Measurements from ENCODE around the gene COPG2.
A peak's percentile ranks its signal among the peaks of the same experiment; 100 is the strongest.

The COPG2 gene

DNA sequence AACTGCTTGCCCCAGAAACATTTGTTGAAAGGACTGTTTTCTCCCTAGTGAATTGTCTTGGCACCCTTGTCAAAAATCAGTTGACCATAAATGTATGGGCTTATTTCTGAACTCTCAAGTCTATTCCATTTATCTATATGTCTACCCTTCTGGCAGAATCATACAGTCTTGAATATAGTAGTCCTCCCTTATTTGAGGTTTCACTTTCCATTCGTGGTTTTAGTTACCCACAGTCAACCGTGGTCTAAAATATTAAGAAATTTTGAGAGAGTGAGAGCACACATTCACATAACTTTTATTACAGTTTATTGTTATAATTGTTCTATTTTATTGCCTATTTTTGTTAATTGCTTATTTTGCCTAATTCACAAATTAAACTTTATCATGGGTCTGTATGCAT, 210.3 kb downstream of the COPG2 start:
- no peak overlapping the region for H3K4me3 ChIP-seq (ENCODE audit: low read depth, low read length)
- DNase-seq (ENCODE audit: low read depth) = peak; percentile 46
- TF ChIP-seq, protein P1, sequence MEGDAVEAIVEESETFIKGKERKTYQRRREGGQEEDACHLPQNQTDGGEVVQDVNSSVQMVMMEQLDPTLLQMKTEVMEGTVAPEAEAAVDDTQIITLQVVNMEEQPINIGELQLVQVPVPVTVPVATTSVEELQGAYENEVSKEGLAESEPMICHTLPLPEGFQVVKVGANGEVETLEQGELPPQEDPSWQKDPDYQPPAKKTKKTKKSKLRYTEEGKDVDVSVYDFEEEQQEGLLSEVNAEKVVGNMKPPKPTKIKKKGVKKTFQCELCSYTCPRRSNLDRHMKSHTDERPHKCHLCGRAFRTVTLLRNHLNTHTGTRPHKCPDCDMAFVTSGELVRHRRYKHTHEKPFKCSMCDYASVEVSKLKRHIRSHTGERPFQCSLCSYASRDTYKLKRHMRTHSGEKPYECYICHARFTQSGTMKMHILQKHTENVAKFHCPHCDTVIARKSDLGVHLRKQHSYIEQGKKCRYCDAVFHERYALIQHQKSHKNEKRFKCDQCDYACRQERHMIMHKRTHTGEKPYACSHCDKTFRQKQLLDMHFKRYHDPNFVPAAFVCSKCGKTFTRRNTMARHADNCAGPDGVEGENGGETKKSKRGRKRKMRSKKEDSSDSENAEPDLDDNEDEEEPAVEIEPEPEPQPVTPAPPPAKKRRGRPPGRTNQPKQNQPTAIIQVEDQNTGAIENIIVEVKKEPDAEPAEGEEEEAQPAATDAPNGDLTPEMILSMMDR (IDR thresholded peaks at IDR 0.05; ENCODE audit: insufficient read depth, low read depth, low read length, missing control alignments) = no peak
